ENCODE data around the gene KCNK17.

GRCh38 chr6:39338397-39338796 lies 24.2 kb upstream of the KCNK17 start:
- no peak for TF ChIP-seq EZH2 (IDR thresholded peaks at IDR 0.05; ENCODE audit: insufficient read depth, low read length)
- no peak for TF ChIP-seq CTCF (IDR thresholded peaks at IDR 0.05; ENCODE audit: insufficient read depth, low read depth, low read length)

All from astrocyte (in vitro differentiated cells and primary cell).